Liver (tissue), 9 donors: ENCODE measurements around the gene RAB37. TPM values are rescaled to one million over a fixed set of nuclear protein-coding genes. Genes with fewer than 3 reads are reported as not detected.

Experiments used
- DNase-seq: peaks from one replicate; pipeline ENCODE4 v3.0.0-alpha.2; 2017; ENCODE audit warnings: low spot score
- H3K27ac ChIP-seq, 2 donors: one replicate each; pipeline ENCODE4 v1.7.0; 2013; ENCODE audit warnings: inconsistent platforms in 2 of 2, low read length in 2 of 2, control low read depth in 1 of 2, low read depth in 1 of 2, mild to moderate bottlenecking in 1 of 2
- H3K27me3 ChIP-seq, 4 donors: one replicate each; pipeline versions ENCODE4 v1.6.1 to v1.7.0; 2013; ENCODE audit warnings: low read length in 3 of 4, inconsistent platforms in 1 of 4, mild to moderate bottlenecking in 1 of 4, moderate library complexity in 1 of 4; ENCODE audit not compliant: control insufficient read depth in 4 of 4, insufficient read depth in 4 of 4
- H3K36me3 ChIP-seq, 4 donors: one replicate each; pipeline versions ENCODE4 v1.6.1 to v1.7.0; 2013; ENCODE audit warnings: low read length in 3 of 4, mild to moderate bottlenecking in 3 of 4, low read depth in 1 of 4, moderate library complexity in 1 of 4; ENCODE audit not compliant: control insufficient read depth in 4 of 4, insufficient read depth in 3 of 4
- H3K4me1 ChIP-seq, 4 donors: one replicate each; pipeline versions ENCODE4 v1.6.1 to v1.7.0; 2013; ENCODE audit warnings: low read length in 3 of 4, mild to moderate bottlenecking in 3 of 4, moderate library complexity in 1 of 4; ENCODE audit not compliant: control insufficient read depth in 4 of 4, insufficient read depth in 4 of 4
- H3K4me3 ChIP-seq, 3 donors: one replicate each; pipeline versions ENCODE4 v1.6.1 to v1.7.0; 2013; ENCODE audit warnings: low read length in 3 of 3, control low read depth in 1 of 3, low read depth in 1 of 3, mild to moderate bottlenecking in 1 of 3
- H3K9ac ChIP-seq, 2 donors: one replicate each; pipeline ENCODE4 v1.7.0; 2013; ENCODE audit warnings: low read length in 2 of 2, mild to moderate bottlenecking in 2 of 2, moderate library complexity in 2 of 2, control low read depth in 1 of 2, low read depth in 1 of 2
- H3K9me3 ChIP-seq, 4 donors: one replicate each; pipeline versions ENCODE4 v1.6.1 to v1.7.0; 2013; ENCODE audit warnings: low read length in 3 of 4; ENCODE audit not compliant: control insufficient read depth in 4 of 4
- ATF3 ChIP-seq: IDR thresholded peaks from 2 replicates; pipeline ENCODE4 v1.6.1; 2016; ENCODE audit warnings: antibody characterized with exemption
- CTCF ChIP-seq: fragments of 150-350 bp; IDR thresholded peaks from 2 replicates; pipeline ENCODE4 v1.5.1; 2017; ENCODE audit warnings: improper control_type of control experiment, low read depth, low read length; ENCODE audit not compliant: missing input control
- HNF4G ChIP-seq: IDR thresholded peaks from 2 replicates; pipeline ENCODE4 v1.6.1; 2016; ENCODE audit warnings: antibody characterized with exemption
- JUND ChIP-seq, 2 donors: IDR thresholded peaks; 2 replicates each; pipeline ENCODE4 v1.6.1; 2016; ENCODE audit warnings: antibody characterized with exemption in 2 of 2
- NR2F2 ChIP-seq: IDR thresholded peaks from 2 replicates; pipeline ENCODE4 v1.6.1; 2016; ENCODE audit warnings: antibody characterized with exemption
- RAD21 ChIP-seq, 2 donors: IDR thresholded peaks; 2 replicates each; pipeline ENCODE4 v1.6.1; 2016; ENCODE audit warnings: antibody characterized with exemption in 2 of 2, mild to moderate bottlenecking in 2 of 2
- REST ChIP-seq: IDR thresholded peaks from 2 replicates; pipeline ENCODE4 v1.6.1; 2016; ENCODE audit warnings: antibody characterized with exemption, mild to moderate bottlenecking
- SP1 ChIP-seq: IDR thresholded peaks from 2 replicates; pipeline ENCODE4 v1.6.1; 2018; ENCODE audit warnings: antibody characterized with exemption, mild to moderate bottlenecking
- ZBTB33 ChIP-seq: IDR thresholded peaks from 2 replicates; pipeline ENCODE4 v1.6.1; 2016; ENCODE audit warnings: antibody characterized with exemption
- WGBS: extraction: QIAGEN DNeasy Blood & Tissue Kit; methylation state at CpG from one replicate; pipeline ENCODE4 v1.1.7; 2013; 5-methylcytosine and 5-hydroxymethylcytosine counted together
- polyA plus RNA-seq, 2 donors: library from polyadenylated mRNA; stranded (reverse) in 1 of 2; unstranded in 1 of 2; fragments of 200-250 nt in 1 of 2; fragments of >200 nt in 1 of 2; fragmentation: Nextera tagmentation in 1 of 2; extraction: Ambion mirVana in 1 of 2; gene quantifications; one replicate each; pipeline versions ENCODE4 v1.2.1 to v1.2.3, GENCODE V29; 2013 to 2015
- total RNA-seq, 2 donors: library from RNA; depleted of rRNA; stranded (reverse); fragments of >200 nt; gene quantifications; one replicate each; pipeline ENCODE4 v1.2.3, GENCODE V29; 2014
- donor health status: healthy.
- donor health status: healthy.
- donor health status: healthy.
- donor health status: healthy.
- donor health status: healthy.

RAB37 gene
- total and polyA plus RNA-seq, 4 donors = 5.1 to 8.8 (median 5.6) TPM

- H3K27ac ChIP-seq = no peak overlapping the region
- H3K9me3 ChIP-seq = no peaks in the 10 kb centered on the region
- no peaks in the 10 kb centered on the region for H3K27me3 ChIP-seq
- DNase-seq = no peak
- H3K9ac ChIP-seq = no peak overlapping the region
- no peak for TF ChIP-seq HNF4G
- no peak overlapping the region for H3K4me3 ChIP-seq
- H3K4me1 ChIP-seq = no peaks in the 10 kb centered on the region
- 96% methylated on average over 5 of the region's 5 CpGs for WGBS
- no peaks in the 10 kb centered on the region for H3K36me3 ChIP-seq
Observed at GRCh38 chr17:74729368-74729767, 7.7 kb upstream of the RAB37 start.

- no peak for DNase-seq
- no peak overlapping the region for H3K9ac ChIP-seq
- H3K27ac ChIP-seq = no peak overlapping the region
- no peaks in the 10 kb centered on the region for H3K27me3 ChIP-seq
- WGBS = 93% methylated on average over 15 of the region's 15 CpGs
- no peak overlapping the region for H3K4me3 ChIP-seq
- TF ChIP-seq ZBTB33 = no peak
- TF ChIP-seq HNF4G = no peak
- no peak for TF ChIP-seq SP1
- no peak for TF ChIP-seq RAD21 (IDR thresholded peaks at IDR 0.05)
- no peak for TF ChIP-seq CTCF
- no peak for TF ChIP-seq JUND (IDR thresholded peaks at IDR 0.05)
- TF ChIP-seq NR2F2 = no peak
- TF ChIP-seq REST = no peak
- TF ChIP-seq ATF3 = no peak
- H3K4me1 ChIP-seq = no peaks in the 10 kb centered on the region
- H3K36me3 ChIP-seq = no peaks in the 10 kb centered on the region
- H3K9me3 ChIP-seq = no peaks in the 10 kb centered on the region
Observed at GRCh38 chr17:74729866-74730265, 7.2 kb upstream of the RAB37 start.
